Kidney epithelial cell (primary cell): ENCODE measurements around the gene OR4F6. TPM values are rescaled to one million over a fixed set of nuclear protein-coding genes. Genes with fewer than 3 reads are reported as not detected.
"Not testable (repeated sequence)": the region's sequence is repeated elsewhere in the genome, so short reads cannot be mapped to it uniquely, and the experiment has no call there.

Experiments
- DNase-seq: peaks from one replicate; pipeline ENCODE4 v3.0.0-alpha.2; 2010; ENCODE audit warnings: low read depth
- H3K27me3 ChIP-seq: 2 replicates; pipeline ENCODE4 v1.6.0; 2011; ENCODE audit warnings: low read length; ENCODE audit not compliant: control insufficient read depth, insufficient read depth
- H3K36me3 ChIP-seq: 2 replicates; pipeline ENCODE4 v1.5.1; 2011; ENCODE audit warnings: low read length; ENCODE audit not compliant: control insufficient read depth, insufficient read depth
- H3K4me3 ChIP-seq: 2 replicates; pipeline ENCODE4 v1.5.1; 2011; ENCODE audit warnings: low read depth, mild to moderate bottlenecking, control low read depth, low read length
- total RNA-seq: library from RNA; depleted of rRNA; stranded (reverse); fragments of >200 nt; gene quantifications from 2 replicates; pipeline ENCODE4 v1.2.3, GENCODE V29; 2015
- TF ChIP-seq, protein P1 (sequence below): IDR thresholded peaks from 2 replicates; pipeline ENCODE4 v1.5.1; 2011; ENCODE audit warnings: mild to moderate bottlenecking, moderate library complexity, low read length, control low read depth, inconsistent platforms; ENCODE audit not compliant: insufficient read depth, poor library complexity, severe bottlenecking

The OR4F6 gene
- total RNA-seq, 1 donor from 2014 or later: not detected

DNA sequence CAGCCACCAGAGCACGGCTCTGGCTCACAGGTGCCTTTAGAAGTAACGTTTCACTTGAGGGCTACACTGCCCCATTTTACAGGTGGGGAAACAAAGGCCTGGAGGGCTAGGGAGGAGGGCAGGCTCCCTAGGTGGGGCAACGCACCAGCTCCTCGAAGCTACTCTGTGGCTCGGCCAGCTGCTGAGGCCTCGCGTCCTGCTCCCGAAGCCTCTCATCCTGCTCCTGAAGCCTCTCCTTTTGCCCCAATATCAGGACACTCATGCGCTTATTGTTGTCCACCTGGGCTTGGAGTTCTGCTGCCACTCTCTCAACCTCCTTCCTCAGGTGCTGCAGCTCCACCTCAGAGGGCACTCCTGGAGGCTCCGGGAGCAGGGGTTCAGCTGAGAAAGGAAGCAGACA lies 28.2 kb upstream of the OR4F6 start:
- DNase-seq: no peak
- TF ChIP-seq, protein P1, sequence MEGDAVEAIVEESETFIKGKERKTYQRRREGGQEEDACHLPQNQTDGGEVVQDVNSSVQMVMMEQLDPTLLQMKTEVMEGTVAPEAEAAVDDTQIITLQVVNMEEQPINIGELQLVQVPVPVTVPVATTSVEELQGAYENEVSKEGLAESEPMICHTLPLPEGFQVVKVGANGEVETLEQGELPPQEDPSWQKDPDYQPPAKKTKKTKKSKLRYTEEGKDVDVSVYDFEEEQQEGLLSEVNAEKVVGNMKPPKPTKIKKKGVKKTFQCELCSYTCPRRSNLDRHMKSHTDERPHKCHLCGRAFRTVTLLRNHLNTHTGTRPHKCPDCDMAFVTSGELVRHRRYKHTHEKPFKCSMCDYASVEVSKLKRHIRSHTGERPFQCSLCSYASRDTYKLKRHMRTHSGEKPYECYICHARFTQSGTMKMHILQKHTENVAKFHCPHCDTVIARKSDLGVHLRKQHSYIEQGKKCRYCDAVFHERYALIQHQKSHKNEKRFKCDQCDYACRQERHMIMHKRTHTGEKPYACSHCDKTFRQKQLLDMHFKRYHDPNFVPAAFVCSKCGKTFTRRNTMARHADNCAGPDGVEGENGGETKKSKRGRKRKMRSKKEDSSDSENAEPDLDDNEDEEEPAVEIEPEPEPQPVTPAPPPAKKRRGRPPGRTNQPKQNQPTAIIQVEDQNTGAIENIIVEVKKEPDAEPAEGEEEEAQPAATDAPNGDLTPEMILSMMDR: no peak
- Histone ChIP-seq H3K27me3 (no peaks in the 10 kb centered on the region), H3K4me3 (no peak overlapping the region), H3K36me3 (no peaks in the 10 kb centered on the region)

DNA sequence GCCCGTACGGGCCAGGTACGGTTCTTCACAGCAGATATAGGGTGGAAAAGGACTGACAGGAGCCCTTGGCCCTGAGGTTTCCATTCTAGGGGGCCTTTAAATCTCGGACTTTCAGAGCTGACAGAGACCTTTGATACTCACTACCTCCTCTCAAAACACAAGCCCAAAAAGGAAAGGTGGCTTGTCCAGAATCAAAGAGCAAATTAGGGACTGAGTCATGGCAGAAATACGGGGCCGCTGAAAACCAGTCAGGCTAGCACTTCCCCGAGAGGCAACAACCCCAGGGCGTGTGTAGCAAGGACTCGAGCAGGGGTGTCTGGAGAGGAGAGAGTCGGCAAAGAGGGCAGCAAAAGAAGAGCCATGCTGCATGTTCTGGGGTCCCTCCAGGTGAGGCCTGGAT lies 24.7 kb upstream of the OR4F6 start:
- not testable (repeated sequence) for H3K36me3 ChIP-seq, DNase-seq, H3K4me3 ChIP-seq, H3K27me3 ChIP-seq

GRCh38 chr15:101780225-101780624 lies 23.1 kb upstream of the OR4F6 start:
- H3K27me3 ChIP-seq, DNase-seq, H3K4me3 ChIP-seq, H3K36me3 ChIP-seq: not testable (repeated sequence)

- no peak for DNase-seq
- Histone ChIP-seq H3K36me3 (no peaks in the 10 kb centered on the region), H3K4me3 (no peak overlapping the region), H3K27me3 (no peaks in the 10 kb centered on the region)
- TF ChIP-seq, protein P1: no peak
Observed at GRCh38 chr15:101781928-101782327, 21.4 kb upstream of the OR4F6 start.

- no peak for DNase-seq
- TF ChIP-seq, protein P1: no peak
- Histone ChIP-seq H3K27me3 (no peaks in the 10 kb centered on the region), H3K4me3 (no peak overlapping the region), H3K36me3 (no peaks in the 10 kb centered on the region)
Observed at GRCh38 chr15:101784644-101785043, 18.7 kb upstream of the OR4F6 start.

- not testable (repeated sequence) for H3K27me3 ChIP-seq, DNase-seq, H3K4me3 ChIP-seq, H3K36me3 ChIP-seq
Observed at GRCh38 chr15:101786422-101786821, 16.9 kb upstream of the OR4F6 start.

GRCh38 chr15:101788001-101788400 lies 15.3 kb upstream of the OR4F6 start:
- H3K36me3 ChIP-seq, DNase-seq: not testable (repeated sequence)

DNA sequence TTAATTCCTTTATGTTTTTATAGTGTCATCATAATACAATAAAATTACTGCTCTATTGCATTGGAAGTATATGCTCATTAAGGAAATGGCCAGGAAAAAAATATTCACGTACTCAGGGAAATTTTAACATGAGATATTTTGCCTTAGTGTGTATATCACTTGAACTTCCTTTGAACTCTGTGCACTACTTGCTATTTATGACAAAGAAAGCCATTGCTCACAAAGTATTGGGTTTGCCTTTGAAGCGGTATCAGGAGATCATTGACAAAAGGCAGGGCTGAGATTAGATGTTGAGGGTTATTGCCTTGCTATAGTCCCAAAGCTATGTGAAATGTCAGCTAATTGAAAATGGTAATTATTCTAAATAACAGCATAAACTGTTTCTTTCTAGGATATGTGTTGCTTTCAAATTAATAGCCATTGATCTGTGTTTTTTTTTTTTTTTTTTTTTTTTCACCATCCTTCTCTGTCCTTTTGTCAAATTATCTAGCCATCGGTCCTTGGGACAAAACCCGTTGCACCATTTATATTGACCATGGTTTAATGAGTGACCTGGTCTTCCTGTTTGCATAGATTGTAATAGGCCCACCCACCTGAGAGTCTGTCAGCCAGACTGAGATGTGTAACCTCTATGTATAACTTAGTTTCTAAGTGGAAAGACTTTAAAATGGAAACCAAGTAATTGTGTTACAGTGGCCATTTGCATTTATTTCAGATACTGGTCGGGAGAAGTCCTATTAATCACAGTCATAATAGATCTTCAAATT lies 14.6 kb upstream of the OR4F6 start:
- not testable (repeated sequence) for H3K27me3 ChIP-seq, H3K4me3 ChIP-seq, DNase-seq, H3K36me3 ChIP-seq

More at GRCh38 chr15:101788001-101788400, 15.3 kb upstream of the OR4F6 start:
- not testable (repeated sequence) for H3K27me3 ChIP-seq, H3K4me3 ChIP-seq

GRCh38 chr15:101790748-101791147 lies 12.6 kb upstream of the OR4F6 start:
- H3K4me3 ChIP-seq, H3K36me3 ChIP-seq, DNase-seq, H3K27me3 ChIP-seq: not testable (repeated sequence)

GRCh38 chr15:101793981-101794380 lies 9.3 kb upstream of the OR4F6 start:
- not testable (repeated sequence) for H3K4me3 ChIP-seq, H3K36me3 ChIP-seq, H3K27me3 ChIP-seq, DNase-seq
